COLO668 (cell line): ENCODE data around the gene GSG1.

Experiments
- DNase-seq: peaks from one replicate; lab custom pipeline; 2025; ENCODE audit not compliant: unreplicated experiment; lab: John Stamatoyannopoulos, UW

GSG1 gene

DNA sequence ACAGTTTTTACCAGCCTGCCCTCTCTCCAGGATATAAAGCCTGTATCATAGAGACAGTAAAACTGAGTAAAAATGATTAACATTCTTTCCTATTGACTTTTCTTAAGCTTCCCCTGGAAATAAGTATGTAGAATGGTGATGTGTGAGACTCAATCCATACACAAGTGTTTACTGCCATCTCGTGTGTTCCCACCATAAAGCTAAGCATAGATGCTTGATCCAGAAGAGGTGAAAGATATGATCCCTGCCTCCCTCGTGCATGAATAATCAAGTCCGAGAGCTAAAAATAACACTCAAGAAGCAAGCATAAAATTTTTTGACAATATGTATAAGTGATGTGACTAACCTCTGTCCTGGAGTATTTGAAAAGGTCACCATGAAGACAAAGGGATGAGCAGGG is 16.9 kb upstream of the GSG1 start:
- no peak for DNase-seq

- DNase-seq, result no peak
Observed at GRCh38 chr12:13119826-13120225, 16.4 kb upstream of the GSG1 start.

DNA sequence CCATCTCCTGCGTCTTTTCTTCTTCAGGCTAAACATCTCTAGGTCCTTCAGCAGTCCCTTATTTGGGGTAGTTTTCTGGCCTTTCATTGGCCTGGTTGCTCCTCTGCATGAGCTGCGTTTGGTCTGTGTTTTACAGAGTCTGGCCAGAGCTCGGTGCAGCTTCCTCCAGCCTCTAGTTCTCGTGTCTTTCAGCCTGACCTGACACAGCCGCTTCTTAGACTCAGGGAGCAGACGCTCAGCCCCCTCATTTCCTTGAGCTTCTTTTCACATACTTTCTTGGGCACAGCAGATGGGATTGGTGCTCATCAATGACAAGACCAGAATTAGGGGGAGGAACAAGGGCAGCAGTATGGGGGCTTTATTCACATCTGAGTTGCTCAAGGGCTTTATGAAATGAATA is 13.6 kb upstream of the GSG1 start:
- DNase-seq, result no peak

- no peak for DNase-seq
Observed at GRCh38 chr12:13116259-13116658, 12.8 kb upstream of the GSG1 start.

DNA sequence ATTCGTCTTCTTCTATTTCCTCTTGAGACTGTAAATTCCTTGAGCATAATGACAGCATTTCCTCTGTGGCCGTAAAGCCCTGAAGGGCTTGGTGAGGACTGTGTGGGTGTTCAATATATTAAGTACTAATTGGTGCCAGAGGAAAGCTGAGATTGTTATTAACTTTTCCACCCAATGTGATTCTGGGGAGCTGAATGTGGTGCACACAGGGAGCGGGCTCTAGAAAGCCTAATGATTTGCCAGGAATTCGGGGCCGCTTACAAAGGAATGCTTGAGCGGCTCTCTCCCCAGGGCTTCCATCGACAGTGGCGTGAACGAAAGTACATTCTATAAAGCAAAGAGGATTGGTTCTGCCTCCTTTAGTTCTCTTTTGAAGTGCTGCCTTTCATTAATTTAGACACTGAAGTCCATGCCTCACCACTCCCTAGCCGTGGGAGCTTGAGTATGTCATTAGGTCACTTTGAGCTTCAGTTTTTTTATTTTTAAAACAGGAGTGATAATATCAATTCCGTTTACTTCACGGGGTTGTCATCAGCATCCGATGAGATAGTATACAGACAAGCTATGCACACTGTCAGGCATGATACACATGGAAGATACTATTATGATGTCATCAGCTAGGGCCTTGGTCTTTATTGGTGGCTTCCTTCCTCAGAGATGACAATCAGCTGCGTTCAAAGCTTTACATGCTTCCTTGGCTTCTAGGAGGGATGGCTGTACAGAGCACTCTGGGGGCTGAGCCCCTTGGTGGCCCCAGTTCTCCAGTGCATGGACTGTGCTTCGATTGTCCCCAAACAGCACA is 11.0 kb upstream of the GSG1 start:
- DNase-seq, result no peak

- DNase-seq, result no peak
Observed at GRCh38 chr12:13112968-13113367, 9.5 kb upstream of the GSG1 start.

DNA sequence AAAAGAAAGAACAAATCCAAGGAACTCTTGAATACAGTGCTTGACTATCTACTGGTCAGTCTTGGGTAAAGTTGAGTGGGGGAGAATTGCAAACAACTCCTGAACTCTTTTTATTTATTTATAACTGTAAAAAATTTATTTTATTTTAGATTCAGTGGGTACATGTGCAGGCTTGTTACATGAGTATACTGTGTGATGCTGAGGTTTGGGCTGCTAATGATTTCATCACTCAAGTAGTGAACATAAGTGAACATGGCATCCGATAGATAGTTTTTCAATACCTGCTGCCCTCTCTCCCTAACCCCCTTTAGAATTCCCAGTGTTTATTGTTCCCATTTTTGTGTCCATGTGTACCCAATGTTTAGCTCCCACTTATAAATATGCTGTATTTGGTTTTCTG is 3.2 kb upstream of the GSG1 start:
- DNase-seq, result no peak

DNA sequence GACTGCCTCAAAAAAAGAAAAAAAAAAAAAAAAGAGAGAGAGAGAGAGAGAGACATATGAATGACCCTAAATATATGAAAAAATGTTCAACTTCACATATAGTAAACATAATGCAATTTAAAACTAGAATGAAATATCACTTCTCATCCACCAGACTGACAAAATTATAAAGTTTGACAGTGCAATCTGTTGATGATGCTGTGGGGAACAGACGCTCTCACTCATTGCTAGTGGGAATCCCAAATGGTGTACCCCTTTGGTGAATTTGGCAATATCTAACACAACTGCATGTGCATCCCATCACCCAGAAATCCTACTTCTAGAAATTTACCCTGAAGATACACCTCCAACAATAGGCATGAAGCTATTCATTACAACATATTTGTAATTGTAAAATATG is 2.3 kb upstream of the GSG1 start:
- DNase-seq, result no peak

- DNase-seq, result no peak
Observed at GRCh38 chr12:13104409-13104808, 942 bp upstream of the GSG1 start.

GRCh38 chr12:13102461-13103195 is 839 bp downstream of the GSG1 start:
- DNase-seq, result no peak

GRCh38 chr12:13101821-13102375 is 1.6 kb downstream of the GSG1 start:
- DNase-seq, result peak; percentile 6

GRCh38 chr12:13100882-13101769 is 2.3 kb downstream of the GSG1 start:
- DNase-seq, result peak; percentile 88

GRCh38 chr12:13100605-13100881 is 2.9 kb downstream of the GSG1 start:
- no peak for DNase-seq

DNA sequence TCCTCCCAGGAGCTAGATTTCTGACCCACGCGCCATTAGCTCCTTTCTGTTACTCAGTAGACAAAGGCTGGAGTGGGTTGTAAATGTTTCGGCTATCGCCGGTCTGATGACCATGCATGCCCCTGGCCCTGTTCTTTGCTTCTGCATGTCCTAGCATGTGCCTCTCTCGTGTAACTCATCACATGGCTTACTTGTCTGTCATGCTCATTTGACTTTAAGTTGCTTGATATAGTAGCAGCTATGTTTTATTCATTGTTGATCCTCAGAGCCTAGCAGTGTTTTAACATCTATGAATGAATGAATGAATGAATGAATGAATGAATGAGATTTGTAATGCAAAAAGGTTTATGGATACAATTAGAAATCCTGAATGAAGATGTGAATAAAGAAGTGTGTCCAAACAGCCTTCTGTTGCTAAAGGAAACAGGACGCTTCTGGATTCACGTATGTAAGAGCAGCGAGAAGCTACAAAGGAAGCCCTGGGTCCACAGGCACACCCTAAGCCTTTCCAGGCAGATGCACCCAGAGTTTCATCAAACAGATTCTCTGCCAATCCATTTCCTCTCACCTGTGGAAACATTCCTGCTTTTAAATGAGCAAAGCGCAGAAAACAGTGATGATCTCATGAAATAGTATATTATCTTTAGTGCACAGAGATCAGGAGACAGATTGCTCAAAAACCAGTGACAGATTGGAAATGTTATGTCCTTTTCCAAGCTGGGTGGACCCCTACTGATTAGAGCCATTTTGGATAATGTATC is 3.4 kb downstream of the GSG1 start:
- no peak for DNase-seq

DNA sequence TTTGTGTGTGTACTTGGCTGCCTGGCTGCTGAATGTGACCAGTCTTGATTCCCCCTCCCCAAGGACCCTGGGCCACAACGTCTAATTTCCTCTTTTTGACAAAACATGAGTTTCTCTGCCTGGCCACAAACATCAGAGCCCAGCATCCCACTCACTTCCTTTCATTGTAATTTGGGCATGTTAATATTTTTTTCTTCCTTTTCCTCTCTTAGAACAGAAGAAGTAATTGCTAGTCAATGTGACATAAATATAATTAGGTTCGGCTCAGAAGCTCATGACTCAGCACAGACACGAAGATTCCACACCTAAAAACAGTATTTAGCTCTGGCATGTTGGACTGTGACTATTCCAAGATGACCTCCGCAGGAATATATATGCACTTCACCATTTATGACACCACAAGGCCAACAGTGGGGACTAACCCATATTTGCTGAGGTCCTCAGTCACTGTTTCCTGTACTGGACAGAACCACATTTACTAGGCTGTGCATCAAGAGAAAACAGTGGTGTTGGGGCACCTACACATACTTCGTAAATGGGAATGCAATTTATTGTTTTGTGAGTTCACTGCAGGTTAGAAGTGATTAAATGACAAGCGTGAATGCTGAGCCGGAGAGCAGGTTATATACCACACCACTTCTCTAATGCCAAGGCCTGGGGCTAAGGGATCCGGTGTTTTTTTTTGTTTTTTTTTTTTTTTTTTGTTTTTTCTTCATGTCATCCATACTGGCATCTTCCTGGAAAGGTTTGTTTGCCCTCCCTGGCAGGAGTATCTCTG is 4.2 kb downstream of the GSG1 start:
- no peak for DNase-seq

- DNase-seq, result no peak
Observed at GRCh38 chr12:13097491-13098011, 5.9 kb downstream of the GSG1 start.

GRCh38 chr12:13095266-13095995 is 8.0 kb downstream of the GSG1 start:
- no peak for DNase-seq

GRCh38 chr12:13094367-13094766 is 9.1 kb downstream of the GSG1 start:
- DNase-seq, result no peak

GRCh38 chr12:13093848-13094220 is 9.6 kb downstream of the GSG1 start:
- DNase-seq, result no peak
